GM12878 (cell line): Measurements from ENCODE around the gene BCKDHB. TPM values are rescaled to one million over a fixed set of nuclear protein-coding genes. Genes with fewer than 3 reads are reported as not detected.

Experiments used
- ATAC-seq: fragments of 200-7000 bp; cut with Tn5 transposase; 3 replicates; pipeline ENCODE4 v1.9.1; 2020; ENCODE audit warnings: mild to moderate bottlenecking, moderate library complexity
- BruUV-seq: library from RNA; stranded (reverse); fragments of 400-500 nt; replicated peaks from 2 replicates; lab custom pipeline; 2021; lab: Mats Ljungman, UMichigan
- CTCF ChIA-PET: fragments of 300-600 bp; sonication (Branson Sonifier 250); formaldehyde crosslinking; extraction: SDS; loops from one replicate; lab custom pipeline; 2021; ENCODE audit warnings: inconsistent platforms; lab: Yijun Ruan, JAX
- POLR2A ChIA-PET: fragments of 350-600 bp; formaldehyde crosslinking; extraction: SDS; loops from one replicate; lab custom pipeline; 2021; ENCODE audit warnings: inconsistent platforms; lab: Charles Lee
- RAD21 ChIA-PET: fragments of 300-600 bp; sonication (Branson Sonifier 250); formaldehyde crosslinking; loops from one replicate; lab custom pipeline; 2023; ENCODE audit warnings: antibody characterized with exemption; ENCODE audit not compliant: unreplicated experiment; lab: Charles Lee
- SMC1A ChIA-PET: fragments of 300-600 bp; sonication (Branson Sonifier 250); formaldehyde crosslinking; loops from one replicate; lab custom pipeline; 2023; ENCODE audit not compliant: unreplicated experiment, uncharacterized antibody; lab: Charles Lee
- DNase-seq: peaks from one replicate; pipeline ENCODE4 v3.0.0-alpha.2; 2011; ENCODE audit warnings: low read depth, low spot score
- FAIRE-seq: peaks from 3 replicates; lab custom pipeline; 2011; peaks lifted over from hg19 to GRCh38; lab: Jason Lieb, UNC
- H2AFZ ChIP-seq: 2 replicates; pipeline ENCODE4 v1.6.0; 2011; ENCODE audit warnings: low read depth, low read length, control low read depth; ENCODE audit not compliant: control insufficient read depth
- H3K27ac ChIP-seq: 2 replicates; pipeline ENCODE4 v1.5.1; 2011; ENCODE audit warnings: control low read depth; ENCODE audit not compliant: control insufficient read depth, insufficient read depth
- H3K27me3 ChIP-seq, 2 experiments: replicated peaks in 1 of 2; 2 replicates each; pipeline versions ENCODE4 v1.6.0 to v1.6.1; 2011; ENCODE audit warnings: low read length in 1 of 2; ENCODE audit not compliant: control insufficient read depth in 2 of 2, insufficient read depth in 2 of 2
- H3K36me3 ChIP-seq, 2 experiments: 2 replicates each; pipeline ENCODE4 v1.5.1; 2011; ENCODE audit warnings: low read length in 1 of 2; ENCODE audit not compliant: control insufficient read depth in 2 of 2, insufficient read depth in 2 of 2
- H3K4me1 ChIP-seq: 2 replicates; pipeline ENCODE4 v1.6.1; 2011; ENCODE audit warnings: mild to moderate bottlenecking, low read length, moderate library complexity, mixed read lengths; ENCODE audit not compliant: control insufficient read depth, insufficient read depth
- H3K4me2 ChIP-seq: 2 replicates; pipeline ENCODE4 v1.6.0; 2011; ENCODE audit warnings: control low read depth; ENCODE audit not compliant: control insufficient read depth, insufficient read depth
- H3K4me3 ChIP-seq: fragments of 200-600 bp; sonication (generic); 2 replicates; pipeline ENCODE4 v1.5.1; 2016
- H3K79me2 ChIP-seq: 2 replicates; pipeline ENCODE4 v1.6.0; 2011; ENCODE audit warnings: low read length; ENCODE audit not compliant: control insufficient read depth, insufficient read depth
- H3K9ac ChIP-seq: 2 replicates; pipeline ENCODE4 v1.8.0; 2011; ENCODE audit warnings: low read length, control low read depth, mixed read lengths; ENCODE audit not compliant: control insufficient read depth, insufficient read depth
- H3K9me3 ChIP-seq: replicated peaks from 3 replicates; pipeline ENCODE4 v1.5.1; 2011; ENCODE audit warnings: mild to moderate bottlenecking, low read length; ENCODE audit not compliant: control insufficient read depth, insufficient read depth
- H4K20me1 ChIP-seq: 2 replicates; pipeline ENCODE4 v1.6.0; 2011; ENCODE audit not compliant: control insufficient read depth, insufficient read depth
- CEBPB ChIP-seq, 2 experiments: fragments of 150-350 bp in 1 of 2; IDR thresholded peaks; 2 replicates each; pipeline ENCODE4 v1.6.1; 2012 to 2014; ENCODE audit warnings: low read depth in 2 of 2, low read length in 2 of 2, borderline replicate concordance in 1 of 2, inconsistent platforms in 1 of 2
- CTCF ChIP-seq, 3 experiments: IDR thresholded peaks in 2 of 3; conservative IDR thresholded peaks in 1 of 3; 2 replicates each; pipeline ENCODE4 v1.5.1; 2011; ENCODE audit warnings: low read depth in 3 of 3, low read length in 3 of 3, mild to moderate bottlenecking in 3 of 3, control low read depth in 2 of 3, moderate library complexity in 2 of 3, inconsistent platforms in 1 of 3, mixed read lengths in 1 of 3; ENCODE audit not compliant: control insufficient read depth in 2 of 3, insufficient read depth in 1 of 3; ENCODE audit errors: extremely low read depth in 1 of 3
- E4F1 ChIP-seq: fragments of 450-650 bp; IDR thresholded peaks from 2 replicates; pipeline ENCODE4 v1.6.1; 2018; ENCODE audit warnings: borderline replicate concordance, mild to moderate bottlenecking; ENCODE audit not compliant: partially characterized antibody
- FOXK2 ChIP-seq: fragments of 450-650 bp; IDR thresholded peaks from 2 replicates; pipeline ENCODE4 v1.6.1; 2017; ENCODE audit warnings: mild to moderate bottlenecking, moderate library complexity
- MEF2B ChIP-seq: fragments of 450-650 bp; IDR thresholded peaks from 2 replicates; pipeline ENCODE4 v1.6.1; 2018; ENCODE audit warnings: mild to moderate bottlenecking, moderate library complexity; ENCODE audit not compliant: partially characterized antibody, poor library complexity, severe bottlenecking
- PAX8 ChIP-seq: fragments of 450-650 bp; IDR thresholded peaks from 2 replicates; pipeline ENCODE4 v1.6.1; 2017; ENCODE audit warnings: mild to moderate bottlenecking, moderate library complexity
- PKNOX1 ChIP-seq: fragments of 450-650 bp; IDR thresholded peaks from 2 replicates; pipeline ENCODE4 v1.6.1; 2016; ENCODE audit warnings: mild to moderate bottlenecking
- PML ChIP-seq: IDR thresholded peaks from 2 replicates; pipeline ENCODE4 v1.6.1; 2012; ENCODE audit warnings: low read length, inconsistent platforms
- PRDM15 ChIP-seq: fragments of 450-650 bp; formaldehyde crosslinking; IDR thresholded peaks from 2 replicates; pipeline ENCODE4 v1.4.0; 2020; ENCODE audit warnings: mild to moderate bottlenecking, moderate library complexity
- RCOR1 ChIP-seq: conservative IDR thresholded peaks from 2 replicates; pipeline ENCODE4 v1.6.1; 2012; ENCODE audit warnings: low read depth, low read length, improper control_type of control experiment
- STAT1 ChIP-seq: fragments of 450-650 bp; conservative IDR thresholded peaks from 2 replicates; pipeline ENCODE4 v1.6.1; 2014; ENCODE audit warnings: antibody characterized with exemption, mild to moderate bottlenecking
- WRNIP1 ChIP-seq: IDR thresholded peaks from 2 replicates; pipeline ENCODE4 v1.6.1; 2011; ENCODE audit warnings: low read depth, low read length, improper control_type of control experiment, borderline replicate concordance
- YBX1 ChIP-seq: fragments of 450-650 bp; IDR thresholded peaks from 2 replicates; pipeline ENCODE4 v1.6.1; 2016; ENCODE audit warnings: antibody characterized with exemption
- ZNF384 ChIP-seq: IDR thresholded peaks from 2 replicates; pipeline ENCODE4 v1.6.1; 2012; ENCODE audit warnings: low read depth, mild to moderate bottlenecking, low read length, improper control_type of control experiment, borderline replicate concordance
- ZZZ3 ChIP-seq: IDR thresholded peaks from 2 replicates; pipeline ENCODE4 v1.6.1; 2011; ENCODE audit warnings: low read depth; ENCODE audit not compliant: control insufficient read depth, insufficient read length
- WGBS: methylation state at CpG from one replicate; pipeline ENCODE4 v1.1.6; 2016; ENCODE audit warnings: low lambda C conversion rate; ENCODE audit not compliant: insufficient replicate concordance, insufficient coverage; ENCODE audit errors: missing lambda C conversion rate; 5-methylcytosine and 5-hydroxymethylcytosine counted together
- in situ Hi-C: fragments of 300-500 bp; cut with MboI; formaldehyde crosslinking; loops from 9 replicates; pipeline ENCODE4 v1.14.3; 2018; ENCODE audit warnings: mixed read lengths
- intact Hi-C: fragments of 100-400 bp; cut with micrococcal nuclease; formaldehyde crosslinking; loops from one replicate; pipeline ENCODE4 v1.14.2; 2022; ENCODE audit not compliant: unreplicated experiment
- polyA plus RNA-seq, 11 experiments: library from polyadenylated mRNA; depleted of rRNA in 4 of 11; unstranded in 6 of 11; stranded (reverse) in 5 of 11; fragments of >200 nt; fragmentation: Nextera tagmentation in 4 of 11; fragmentation: Illumina TruSeq in 1 of 11; extraction: Ambion mirVana in 4 of 11; extraction: Trizol in 1 of 11; gene quantifications; 1 replicate in 1 of 11; 2 replicates in 10 of 11; pipeline versions ENCODE4 v1.2.1 to v1.2.3, GENCODE V29; 2011 to 2016; ENCODE audit warnings: inconsistent platforms in 2 of 11, missing spikeins in 2 of 11, low read depth in 1 of 11
- total RNA-seq, 4 experiments: library from RNA; depleted of rRNA in 3 of 4; stranded (reverse); fragments of >200 nt in 3 of 4; fragmentation: Illumina TruSeq in 1 of 4; extraction: Trizol in 1 of 4; gene quantifications; 2 replicates each; pipeline versions ENCODE4 v1.2.1 to v1.2.3, GENCODE V29; 2013 to 2021

BCKDHB gene
- total and polyA plus RNA-seq, 10 of the 15 experiments (the other 5 are each of a cell fraction or from before 2014, with no cell fraction given), result 12.9 to 57.1 (median 25.3) TPM

- SMC1A ChIA-PET, result interaction anchor here (1.3 to 5.0 kb wide), 2 partner anchors 16 to 146 kb away, joined by 3 to 58 read pairs; no protein-coding TSS in a partner anchor
- no peak for DNase-seq
- no peaks in the 10 kb centered on the region for H3K36me3 ChIP-seq
- no peak for ATAC-seq
- H3K4me3 ChIP-seq, result no peak overlapping the region
- RAD21 ChIA-PET, result interaction anchor here (4.7 kb wide), 1 partner anchor 146 kb away, joined by 34 read pairs; no protein-coding TSS in a partner anchor
- no peak overlapping the region for H3K9ac ChIP-seq
- no peak overlapping the region for H3K27ac ChIP-seq
- H3K27me3 ChIP-seq, result no peaks in the 10 kb centered on the region
- H3K79me2 ChIP-seq, result no peaks in the 10 kb centered on the region
- H4K20me1 ChIP-seq, result no peaks in the 10 kb centered on the region
- no TSS peak for BruUV-seq
- WGBS, result 33% methylated on average over 3 of the region's 3 CpGs
- CTCF ChIA-PET, result interaction anchor here (1.4 to 11.2 kb wide), 3 partner anchors 114 to 150 kb away, joined by 3 to 125 read pairs (median 16); partner anchors contain the start of gene ELOVL4
- H2AFZ ChIP-seq, result no peak overlapping the region
- H3K4me2 ChIP-seq, result no peak overlapping the region
- POLR2A ChIA-PET, result no interaction called here
- H3K4me1 ChIP-seq, result no peaks in the 10 kb centered on the region
- no peak for FAIRE-seq
- intact Hi-C loops, result loop anchor here (10.0 kb wide), 2 partner anchors 221 to 321 kb away; no protein-coding TSS in a partner anchor
- H3K9me3 ChIP-seq, result no peaks in the 10 kb centered on the region
- in situ Hi-C loops, result loop anchor here (25.0 kb wide), 1 partner anchor 158 kb away; the partner anchor contains the start of gene ELOVL4
- no peak for TF ChIP-seq MEF2B
- TF ChIP-seq PRDM15 (CRISPR knock-in tag), result no peak
- no peak for TF ChIP-seq FOXK2
- no peak for TF ChIP-seq STAT1
- no peak for TF ChIP-seq E4F1
- no peak for TF ChIP-seq PAX8
- no peak for TF ChIP-seq WRNIP1
- TF ChIP-seq ZNF384, result no peak
- no peak for TF ChIP-seq ZZZ3
- no peak for TF ChIP-seq CEBPB (IDR thresholded peaks at IDR 0.05; ENCODE audit: borderline replicate concordance in 1 of 2, low read depth in 2 of 2, low read length in 2 of 2)
- TF ChIP-seq PML, result no peak
- TF ChIP-seq PKNOX1, result no peak
- no peak for TF ChIP-seq CTCF (IDR thresholded peaks at IDR 0.05 in 2 of 3, conservative IDR thresholded peaks at IDR 0.05 in 1 of 3; ENCODE audit: control insufficient read depth in 2 of 3, extremely low read depth in 1 of 3, insufficient read depth in 1 of 3, low read depth in 3 of 3, low read length in 3 of 3)
- no peak for TF ChIP-seq RCOR1
- TF ChIP-seq YBX1, result no peak
These were observed 10.9 kb upstream of the BCKDHB start for GRCh38 chr6:80095600-80095999.
